GM12878 (cell line): ENCODE data around the gene FAM234A.

Source experiments
- RELB ChIP-seq: fragments of 450-650 bp; IDR thresholded peaks from 2 replicates; pipeline ENCODE4 v1.6.1; 2017; ENCODE audit warnings: low read depth, mild to moderate bottlenecking, moderate library complexity
- RFX5 ChIP-seq: IDR thresholded peaks from 2 replicates; pipeline ENCODE4 v1.6.1; 2011; ENCODE audit warnings: low read depth, low read length, improper control_type of control experiment

DNA sequence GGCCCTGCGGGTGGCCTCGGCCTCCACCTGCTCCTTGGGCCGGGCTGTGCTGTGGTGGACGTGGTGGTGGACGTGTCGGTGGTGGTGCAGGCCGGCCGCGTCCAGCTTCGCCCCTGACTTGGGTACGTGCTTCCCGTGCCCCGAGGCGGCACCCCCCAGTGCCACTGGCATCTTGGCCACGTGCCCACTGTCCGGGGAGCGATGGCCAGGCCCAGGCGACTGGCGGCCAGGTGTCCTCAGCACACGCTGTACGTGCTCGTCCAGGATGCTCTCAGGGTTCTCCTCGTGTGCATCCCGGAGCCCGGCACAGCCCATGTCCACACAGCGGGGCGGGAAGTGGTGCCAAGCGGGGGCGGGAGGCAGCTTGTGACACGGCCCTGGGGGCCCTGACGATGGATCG lies 63.2 kb downstream of the FAM234A start:
- TF ChIP-seq RELB (no peak), RFX5 (no peak)
